Activated T-helper 9 cell treated with anti-CD3 and anti-CD28 coated beads, Interleukin-2, amount 50 U/mL, for 16 hours (primary cell): ENCODE results near the gene NSUN2.
"Not testable (repeated sequence)": the region's sequence is repeated elsewhere in the genome, so short reads cannot be mapped to it uniquely, and the experiment has no call there.

Experiments
- DNase-seq: peaks from one replicate; pipeline ENCODE4 v3.0.0-alpha.2; 2020; ENCODE audit warnings: low read depth

Gene NSUN2

DNA sequence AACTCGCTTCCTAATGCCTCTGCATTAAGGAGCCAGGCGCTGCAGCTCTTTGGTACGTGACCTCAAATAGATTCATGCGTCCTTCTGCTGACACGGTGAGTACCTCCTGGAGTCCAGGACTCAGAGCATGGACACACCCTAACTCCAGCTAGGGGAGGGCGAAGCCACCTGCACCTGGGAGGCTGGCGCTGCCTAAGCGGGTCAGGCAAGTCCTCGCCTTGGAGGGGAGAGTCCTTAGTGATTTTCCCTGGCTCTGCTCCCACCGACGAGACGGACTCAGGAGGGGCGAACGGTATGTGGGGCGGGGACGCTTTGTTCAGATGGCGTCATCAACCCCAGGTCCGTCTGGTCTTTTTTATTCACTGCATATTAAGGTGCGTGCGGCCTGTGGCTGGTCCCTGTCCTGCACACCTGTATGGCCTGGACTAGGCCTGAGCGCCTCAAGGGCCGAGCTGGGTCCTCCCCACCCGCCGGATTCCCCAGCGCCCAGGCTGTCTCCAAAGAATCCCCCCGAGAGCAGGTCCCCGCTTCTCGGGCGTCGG lies 50.3 kb downstream of the NSUN2 start:
- no peak for DNase-seq

DNA sequence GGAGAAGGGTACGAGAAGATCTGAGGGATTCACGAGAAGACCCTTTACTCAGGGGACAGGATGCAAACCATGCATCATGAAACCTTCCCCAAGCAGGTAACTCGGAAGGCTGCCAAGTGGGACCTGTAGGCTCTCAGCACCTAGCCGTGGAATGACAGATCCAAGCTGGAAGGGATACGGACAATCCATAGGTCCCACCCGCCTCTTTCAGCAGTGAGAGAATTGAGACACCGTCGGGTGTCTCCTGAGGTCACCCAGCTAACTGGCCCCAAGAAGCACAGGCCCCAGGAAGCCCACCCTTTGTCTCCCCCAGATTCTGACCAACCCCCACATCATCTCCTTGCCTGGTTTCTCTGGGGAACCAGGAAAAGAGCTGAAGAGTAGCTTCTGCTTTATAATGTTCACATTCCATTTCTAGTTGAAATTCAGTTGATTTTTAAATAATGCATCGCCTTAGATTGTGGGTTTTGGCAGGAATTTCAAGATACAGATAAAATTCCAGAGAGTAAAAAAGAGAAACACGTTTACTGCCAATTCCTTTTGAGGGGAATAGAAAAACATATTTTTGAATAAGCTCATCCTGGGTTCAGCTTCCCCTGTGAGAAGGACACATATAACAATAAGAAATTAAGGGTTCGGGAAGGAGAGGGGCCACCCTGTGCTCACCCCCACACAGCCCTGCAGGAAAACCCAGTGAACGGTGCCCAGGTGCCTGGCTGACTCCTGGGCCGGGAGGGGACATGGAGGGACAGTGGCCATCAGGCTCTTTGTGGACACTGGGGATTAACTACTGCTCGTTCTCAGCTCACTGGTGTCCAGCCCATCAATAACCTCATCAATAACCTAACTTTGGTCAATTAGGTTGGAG lies 51.1 kb downstream of the NSUN2 start:
- no peak for DNase-seq

DNA sequence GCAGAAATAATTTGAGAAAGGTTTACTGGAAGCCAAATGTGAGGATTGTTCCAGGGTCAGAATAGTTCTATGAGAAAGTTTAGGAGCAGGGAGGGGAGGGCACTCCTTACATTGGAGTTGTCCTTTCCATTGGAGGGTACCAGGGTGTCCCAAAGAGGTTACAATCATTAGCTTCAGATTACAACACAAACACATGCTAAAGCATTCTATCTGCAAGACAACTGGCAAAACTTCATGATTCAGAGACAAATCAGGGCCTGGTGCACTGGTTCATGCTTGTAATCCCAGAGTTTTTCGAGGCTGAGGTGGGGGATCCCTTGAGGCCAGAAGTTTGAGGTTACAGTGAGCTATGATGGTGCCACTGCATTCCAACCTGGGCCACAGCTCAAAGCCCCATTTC lies 51.8 kb downstream of the NSUN2 start:
- no peak for DNase-seq

DNA sequence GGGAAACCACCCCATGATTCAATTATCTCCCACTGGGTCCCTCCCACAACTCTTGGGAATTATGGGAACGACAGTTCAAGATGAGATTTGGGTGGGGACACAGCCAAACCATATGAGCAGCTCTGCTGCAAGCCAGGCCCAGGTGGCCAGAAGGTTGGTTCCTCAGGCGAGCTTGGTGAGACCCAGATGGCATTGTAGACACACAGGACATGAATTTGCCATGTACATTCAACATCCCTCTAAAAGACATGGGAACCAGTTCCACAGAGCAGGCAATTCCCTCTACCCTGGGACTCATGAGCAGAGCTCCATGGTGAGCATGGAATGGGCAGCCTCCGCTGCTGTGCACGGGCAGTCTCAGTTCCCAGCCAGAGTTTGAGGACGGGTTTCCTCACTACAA lies 53.3 kb downstream of the NSUN2 start:
- DNase-seq = no peak

DNA sequence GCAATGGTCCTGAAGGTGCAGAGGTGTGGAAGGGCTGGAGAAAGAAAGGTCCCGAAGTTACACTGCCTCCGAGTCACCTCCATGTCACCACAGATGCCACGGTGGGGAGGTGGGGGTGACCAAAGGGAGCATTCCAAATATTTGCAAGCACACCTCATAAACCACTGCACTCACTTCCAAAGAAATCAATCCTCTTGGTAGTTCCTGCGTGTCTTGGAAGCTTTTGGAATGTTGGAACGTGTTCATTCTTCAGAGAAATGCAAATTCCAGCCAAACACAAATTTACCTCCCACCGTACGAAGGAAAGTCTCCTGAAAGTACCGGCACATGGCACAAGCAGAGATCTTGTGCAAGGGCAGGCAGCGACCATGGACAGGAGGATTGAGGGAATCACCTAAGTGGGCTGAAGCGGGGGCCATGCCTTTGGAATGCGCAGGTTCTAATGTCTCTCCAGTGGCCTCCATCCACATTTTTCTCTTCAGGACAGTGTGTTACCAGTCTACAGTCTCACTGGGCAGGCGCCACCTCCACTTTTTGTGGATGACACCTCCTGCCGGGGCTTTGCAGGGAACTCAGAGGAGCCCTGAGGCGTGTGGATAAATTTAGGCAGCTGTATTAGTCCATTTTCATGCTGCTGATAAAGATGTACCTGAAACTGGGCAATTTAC lies 54.0 kb downstream of the NSUN2 start:
- DNase-seq = no peak

DNA sequence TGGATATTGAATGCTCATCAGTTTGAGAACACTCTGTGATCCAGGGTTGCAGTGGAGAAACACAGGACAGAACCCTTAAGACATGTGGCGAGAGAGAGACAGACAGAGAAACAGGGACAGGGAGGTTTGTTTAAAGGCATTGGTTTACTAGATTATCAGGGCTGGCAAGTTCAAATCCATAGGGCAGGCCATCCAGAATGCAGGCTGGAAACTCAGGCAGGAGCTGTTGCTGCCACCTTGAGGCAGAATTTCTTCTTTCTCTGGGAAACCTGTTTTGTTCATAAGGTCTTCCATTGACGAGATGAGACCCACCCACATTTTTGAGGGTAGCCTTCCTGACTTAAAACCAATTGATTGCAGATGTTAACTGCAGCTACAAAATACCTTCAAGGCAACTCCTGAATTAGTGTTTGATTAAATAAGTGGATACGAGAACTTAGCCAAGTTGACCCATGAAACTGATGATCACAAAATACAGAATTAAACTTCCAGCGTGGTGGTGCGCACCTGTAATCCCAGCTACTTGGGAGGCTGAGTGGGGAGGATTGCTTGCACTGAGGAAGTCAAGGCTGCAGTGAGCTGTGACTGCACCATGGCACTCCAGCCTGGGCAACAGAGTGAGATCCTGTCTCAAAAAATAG lies 55.9 kb downstream of the NSUN2 start:
- no peak for DNase-seq

DNA sequence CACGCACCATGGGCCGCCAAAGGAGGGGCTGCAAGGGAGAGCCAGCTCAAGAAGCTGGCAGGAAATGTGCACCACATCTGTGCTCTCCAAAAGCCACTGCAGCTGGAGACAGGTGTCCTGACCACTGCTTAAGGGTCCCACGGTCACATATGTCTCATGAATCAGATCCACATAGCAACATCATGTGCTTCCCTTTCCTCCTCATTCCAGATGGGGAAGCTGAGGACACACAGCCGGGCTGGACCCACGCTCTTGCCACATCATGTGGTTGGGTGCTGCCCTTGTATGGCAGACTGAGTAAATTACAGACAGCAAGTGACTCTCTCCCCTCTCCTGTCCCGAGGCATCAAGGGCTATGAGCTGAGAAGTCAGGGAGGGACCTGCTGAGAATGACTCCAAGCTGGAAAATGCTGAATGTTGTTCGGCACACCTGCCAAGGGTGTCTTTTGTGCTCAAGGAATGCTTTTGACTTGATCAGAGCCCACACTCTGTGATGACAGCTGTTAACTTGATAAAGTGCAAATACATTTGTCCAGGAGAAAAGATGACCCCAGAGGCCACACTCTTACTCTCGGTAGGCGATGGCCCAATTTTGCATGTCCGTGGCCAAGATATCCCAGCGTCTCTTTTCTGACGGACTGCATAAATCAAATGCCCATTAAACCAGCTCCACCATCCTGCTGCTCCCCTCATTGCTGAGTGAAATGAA lies 58.2 kb downstream of the NSUN2 start:
- no peak for DNase-seq

DNA sequence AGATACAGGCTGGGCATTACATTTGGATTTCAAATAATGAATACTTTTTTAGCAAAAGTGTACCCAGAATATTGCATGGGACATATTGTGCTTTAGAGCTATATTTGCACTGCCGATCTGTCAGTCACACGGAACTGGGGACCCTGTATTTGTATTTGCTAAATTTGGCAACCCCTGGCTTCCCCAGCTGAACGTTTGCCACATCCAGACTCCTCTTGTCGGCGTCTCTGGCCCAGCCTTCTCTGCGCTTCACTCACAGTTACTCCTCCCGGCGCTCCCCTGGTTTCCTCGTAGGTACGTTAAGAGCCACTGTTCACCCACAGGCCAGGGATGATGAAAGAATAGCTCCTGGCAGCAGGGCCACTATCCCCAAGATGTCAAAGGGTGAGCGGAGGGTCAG lies 58.7 kb downstream of the NSUN2 start:
- DNase-seq = no peak

DNA sequence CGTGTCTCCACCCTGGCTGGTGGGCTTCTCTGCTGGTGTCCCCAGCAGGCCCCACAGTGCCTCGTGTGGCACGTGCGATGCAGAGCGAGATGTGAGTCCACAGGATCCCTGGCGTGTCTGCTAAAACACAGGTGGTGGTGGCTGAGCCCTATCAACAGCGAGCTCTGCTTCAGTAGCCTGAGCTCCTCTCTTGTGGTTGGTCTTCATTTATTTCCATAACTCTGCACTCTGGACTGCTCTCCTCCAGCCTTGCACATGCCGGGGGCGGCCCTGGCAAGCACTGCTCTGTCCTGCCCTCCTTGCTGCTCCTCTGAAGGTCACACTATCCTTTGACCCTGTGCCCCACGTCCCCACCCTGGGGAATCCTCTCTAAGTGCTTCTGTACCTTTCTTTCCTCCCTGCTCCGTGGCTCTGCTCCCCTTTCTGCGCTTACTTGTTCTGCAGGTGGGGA lies 59.2 kb downstream of the NSUN2 start:
- DNase-seq = no peak

DNA sequence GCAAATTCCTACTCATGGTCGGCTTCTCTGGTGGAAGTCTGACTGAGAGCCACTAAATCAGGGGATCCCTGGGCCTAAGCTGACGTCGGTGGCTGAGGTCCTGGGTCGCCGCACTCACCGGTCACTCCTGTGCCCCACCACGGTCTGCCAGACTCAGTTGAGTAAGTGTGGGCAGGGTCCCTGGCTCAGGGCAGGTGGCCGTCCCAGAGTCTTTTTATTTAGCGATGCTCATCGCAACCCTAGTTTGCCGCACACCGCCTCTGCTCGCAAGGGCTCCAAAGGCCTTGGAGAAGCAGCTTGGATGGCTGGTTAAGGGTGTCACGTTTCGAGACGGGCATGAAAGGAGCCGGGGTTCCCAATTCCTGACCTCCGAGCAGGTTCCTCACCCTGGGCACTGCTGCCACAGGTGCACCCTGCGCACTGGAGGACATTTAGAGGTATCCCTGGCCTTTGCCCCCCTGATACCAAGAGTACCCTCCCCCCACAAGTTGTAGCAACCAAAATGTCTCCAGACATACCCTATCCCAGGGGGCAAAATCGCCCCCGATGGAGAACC lies 59.9 kb downstream of the NSUN2 start:
- DNase-seq = no peak

DNA sequence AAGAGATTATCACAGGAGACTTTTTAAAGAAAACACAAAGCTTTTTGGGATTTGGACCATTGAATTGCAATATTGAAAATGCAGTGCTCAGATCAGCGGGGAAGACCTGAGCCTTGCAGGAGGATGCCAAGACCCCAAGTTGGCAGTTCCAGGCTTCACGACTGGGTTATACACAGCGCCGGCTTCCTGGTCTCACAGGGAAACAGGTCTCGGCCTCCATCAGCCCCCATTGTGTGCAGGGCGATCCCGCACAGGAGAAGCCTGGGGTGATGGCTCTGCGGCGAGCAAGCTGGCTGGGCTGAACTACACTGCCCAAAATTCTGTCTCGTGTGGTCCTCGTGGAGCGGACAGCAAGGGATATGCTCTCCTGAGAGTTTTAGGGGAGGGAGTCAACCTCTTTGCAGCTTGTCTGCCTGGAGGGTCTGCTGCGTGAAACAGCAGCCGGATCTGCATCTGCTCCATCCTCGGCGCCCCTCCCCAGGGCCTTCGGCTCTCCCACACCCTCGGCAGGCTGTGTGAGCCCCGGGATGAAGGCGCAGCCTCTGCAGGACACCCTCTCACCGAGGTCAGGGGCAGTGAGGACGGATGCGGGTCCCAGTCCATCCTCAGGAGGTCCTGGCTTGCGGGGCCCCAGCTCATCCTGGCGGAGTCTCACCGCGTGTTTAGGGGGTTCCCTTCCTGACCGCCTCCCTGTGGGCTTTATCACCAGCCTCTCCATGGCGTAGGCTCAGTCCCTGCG lies 60.6 kb downstream of the NSUN2 start:
- DNase-seq = no peak

DNA sequence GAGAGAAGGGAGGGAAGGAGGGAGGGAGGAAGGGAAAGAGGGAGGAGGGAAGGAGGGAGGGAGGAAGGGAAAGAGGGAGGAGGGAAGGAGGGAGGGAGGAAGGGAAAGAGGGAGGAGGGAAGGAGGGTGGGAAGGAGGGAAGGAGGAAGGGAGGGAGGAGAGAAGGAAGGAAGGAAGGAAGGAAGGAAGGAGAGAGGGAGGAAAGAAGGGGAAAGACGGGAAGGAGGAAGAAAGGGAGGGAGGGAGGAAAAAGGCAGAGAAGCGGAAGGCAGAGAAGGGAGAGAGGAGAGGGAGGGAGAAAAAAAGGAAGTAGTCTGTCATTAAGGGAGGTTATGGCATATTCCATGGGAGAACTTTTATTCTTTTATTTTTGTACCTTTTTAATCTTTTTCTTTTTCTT lies 61.2 kb downstream of the NSUN2 start:
- not testable (repeated sequence) for DNase-seq

DNA sequence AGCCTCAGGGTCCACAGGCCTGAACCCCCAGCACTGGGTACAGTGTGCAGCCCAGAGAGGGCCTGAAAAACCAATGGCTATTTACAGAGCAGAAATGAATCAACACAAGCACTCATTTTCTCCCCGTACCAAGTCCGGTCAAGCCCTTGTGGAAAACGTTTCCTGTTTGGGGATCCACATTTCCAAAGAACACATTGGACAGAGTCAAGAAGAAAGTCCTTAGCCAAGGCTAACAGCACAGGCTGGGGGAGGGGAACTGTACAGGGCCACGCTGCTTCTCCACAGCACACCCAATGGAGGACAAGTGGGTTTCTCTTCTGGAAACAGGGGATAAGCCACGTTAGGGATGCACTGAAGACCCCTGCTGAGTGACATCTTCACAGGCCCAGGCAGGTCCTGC lies 62.3 kb downstream of the NSUN2 start:
- no peak for DNase-seq

DNA sequence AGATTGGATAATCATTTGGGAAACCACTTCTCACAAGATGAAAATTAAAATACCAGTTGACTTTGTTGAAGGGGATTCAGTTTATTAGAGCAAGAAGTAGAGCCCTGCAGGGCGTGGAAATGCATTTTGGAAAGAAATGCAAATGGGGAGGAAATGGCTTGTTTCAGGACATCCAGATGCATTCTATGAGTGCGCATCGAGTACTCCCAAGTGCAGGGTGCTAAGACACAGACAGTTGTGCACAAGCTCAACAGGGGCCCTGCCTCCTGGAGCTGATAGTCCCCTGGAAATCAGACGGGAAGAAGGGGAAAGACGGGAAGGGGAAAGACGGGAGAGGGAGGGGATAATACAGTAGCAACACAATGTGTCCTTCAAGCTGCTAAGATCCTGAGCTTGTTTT lies 64.0 kb downstream of the NSUN2 start:
- no peak for DNase-seq

DNA sequence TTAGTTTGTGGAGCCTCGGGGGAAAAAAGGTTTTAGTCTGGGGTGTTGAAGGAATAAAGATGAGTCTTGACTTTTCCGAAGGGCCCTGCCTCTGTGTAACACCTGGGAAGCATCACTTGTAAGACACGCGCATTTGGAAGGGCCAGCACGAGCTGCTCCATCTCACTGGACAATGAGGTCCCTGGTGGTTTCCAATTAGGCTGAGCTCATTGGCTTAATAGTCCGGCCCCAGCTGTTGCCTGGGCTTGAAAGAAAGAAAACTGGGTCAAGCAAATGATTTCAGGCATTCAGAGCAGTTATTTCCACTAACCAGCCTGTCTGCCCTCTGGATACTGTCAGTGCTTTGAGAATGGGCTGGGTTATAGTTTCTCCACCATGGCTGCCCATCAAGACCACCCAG lies 64.5 kb downstream of the NSUN2 start:
- DNase-seq = no peak

DNA sequence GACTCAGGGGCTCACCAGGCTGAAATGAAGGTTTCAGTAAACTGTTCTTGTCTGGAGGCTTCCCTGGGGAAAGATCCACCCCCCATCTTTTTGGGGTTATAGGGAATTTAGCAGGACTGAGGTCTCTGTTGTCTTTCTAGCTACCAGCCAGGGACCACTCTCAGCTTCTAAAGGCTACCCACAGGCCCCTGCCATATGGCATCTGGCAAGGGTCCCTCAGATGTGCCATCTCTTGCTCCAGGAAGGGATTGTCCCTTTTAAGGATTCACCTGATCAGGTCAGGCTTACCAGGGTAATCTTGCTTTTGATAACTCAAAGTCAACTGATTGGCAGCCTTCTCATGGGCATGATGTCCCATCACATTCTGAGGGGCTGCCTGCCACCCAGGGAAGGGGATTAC lies 65.0 kb downstream of the NSUN2 start:
- no peak for DNase-seq

DNA sequence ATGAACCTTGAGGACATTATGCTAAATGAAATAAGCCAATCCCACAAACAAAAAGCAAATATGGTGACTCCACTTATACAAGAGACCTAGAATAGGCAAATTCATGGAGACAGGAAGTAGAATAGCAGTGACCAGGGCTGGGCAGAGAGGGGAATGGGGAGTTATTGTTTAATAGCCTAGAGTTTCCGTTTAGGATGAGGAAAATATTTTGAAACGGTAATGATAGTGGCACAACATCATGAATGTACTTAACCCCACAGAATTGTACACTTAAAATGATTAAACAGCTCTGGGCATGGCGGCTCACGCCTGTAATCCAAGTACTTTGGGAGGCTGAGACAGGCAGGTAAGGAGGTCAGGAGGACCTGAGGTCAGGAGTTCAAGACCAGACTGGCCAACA lies 65.8 kb downstream of the NSUN2 start:
- DNase-seq = no peak

DNA sequence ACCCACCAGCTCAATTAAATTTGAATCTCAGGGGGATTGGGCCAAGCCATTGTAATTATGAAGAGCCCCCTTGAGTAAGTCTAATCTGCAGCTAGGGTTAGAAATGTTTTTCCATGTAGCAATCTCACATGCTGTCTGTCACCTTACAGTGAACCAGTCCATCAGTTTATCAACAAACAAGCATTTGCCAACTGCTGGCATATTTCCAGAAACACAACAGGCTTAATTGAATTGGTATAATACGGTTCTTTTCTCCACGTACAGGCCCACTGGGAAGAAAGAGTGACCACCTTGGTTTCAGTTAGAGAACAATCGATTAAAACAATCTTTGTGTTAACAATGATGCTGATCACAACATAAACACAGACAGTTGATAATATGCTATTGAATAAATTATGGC lies 67.4 kb downstream of the NSUN2 start:
- no peak for DNase-seq

DNA sequence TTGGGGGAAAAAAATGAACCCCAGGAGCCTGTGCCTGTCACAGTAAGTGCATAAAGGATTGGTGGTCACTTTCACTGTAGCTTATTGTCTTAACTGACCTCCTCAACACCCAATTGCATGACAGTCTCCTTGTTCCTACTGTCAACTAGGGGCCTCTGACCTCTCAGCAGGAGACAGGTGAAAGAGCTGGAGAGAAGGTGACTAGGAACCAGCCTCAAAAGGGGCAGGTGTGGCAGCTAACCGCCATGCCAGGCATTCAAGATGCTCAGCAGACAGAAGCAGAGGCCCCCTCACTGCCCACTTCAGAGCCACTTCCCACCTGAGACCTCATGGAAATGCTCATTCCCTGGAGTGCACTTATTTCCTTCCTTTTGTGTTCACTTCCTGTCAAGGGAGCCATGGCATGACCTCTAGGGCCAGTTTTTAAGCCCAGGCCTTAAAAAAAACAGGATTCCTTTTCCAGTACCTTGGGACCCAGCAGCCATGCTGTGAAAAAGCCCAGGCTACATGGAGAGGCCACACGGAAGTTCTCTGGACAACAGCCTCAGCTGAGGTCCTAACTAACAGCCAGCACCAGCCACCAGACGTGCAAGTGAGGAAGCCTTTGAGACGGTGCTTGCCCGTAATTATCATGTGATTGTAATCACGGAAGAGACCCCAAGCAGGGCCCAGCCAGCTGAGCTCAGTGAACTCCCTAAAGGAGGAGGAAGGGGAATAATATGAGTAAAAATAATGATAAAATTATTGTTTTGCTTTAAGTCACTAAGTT lies 74.9 kb downstream of the NSUN2 start:
- no peak for DNase-seq

DNA sequence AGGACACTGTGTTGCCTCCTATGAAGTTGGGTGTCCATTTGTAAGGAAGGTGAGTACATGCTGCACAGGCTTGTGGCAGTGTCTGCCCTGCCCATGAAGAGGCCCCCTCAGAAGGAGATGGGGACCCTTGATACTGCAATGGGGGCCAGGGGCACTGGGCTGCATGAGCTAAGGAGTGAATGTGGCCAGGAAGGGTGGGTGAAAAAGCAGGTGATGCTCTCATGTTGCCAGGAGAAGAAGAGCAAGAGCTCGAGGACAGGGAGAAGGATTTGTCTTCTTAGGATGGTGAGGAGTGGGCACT lies 76.1 kb downstream of the NSUN2 start:
- DNase-seq = no peak
